IMR-90 (cell line): Measurements from ENCODE around the gene PMP22. TPM values are rescaled to one million over a fixed set of nuclear protein-coding genes. Genes with fewer than 3 reads are reported as not detected.

ENCODE experiments used
- ATAC-seq: fragments of 200-7000 bp; cut with Tn5 transposase; 2 replicates; pipeline ENCODE4 v1.9.1; 2020; ENCODE audit warnings: low read depth, mild to moderate bottlenecking, moderate library complexity
- BruUV-seq: library from RNA; stranded (reverse); fragments of 400-500 nt; replicated peaks from 2 replicates; lab custom pipeline; 2021; lab: Mats Ljungman, UMichigan
- CTCF ChIA-PET: fragments of 300-600 bp; formaldehyde crosslinking; extraction: SDS; loops from one replicate; lab custom pipeline; 2021; ENCODE audit warnings: antibody characterized with exemption; lab: Yijun Ruan, JAX
- POLR2A ChIA-PET: fragments of 300-600 bp; sonication (Branson Sonifier 250); formaldehyde crosslinking; loops from one replicate; lab custom pipeline; 2022; ENCODE audit warnings: antibody characterized with exemption; ENCODE audit not compliant: unreplicated experiment; lab: Charles Lee
- DNase-seq: peaks from one replicate; pipeline ENCODE4 v3.0.0; 2013
- H2AFZ ChIP-seq: replicated peaks from 2 replicates; pipeline ENCODE3; 2013; ENCODE audit warnings: low read length, mild to moderate bottlenecking; ENCODE audit not compliant: poor library complexity
- H2AK5ac ChIP-seq: 2 replicates; pipeline ENCODE4 v1.6.1; 2013; ENCODE audit warnings: low read depth, low read length, inconsistent platforms
- H2AK9ac ChIP-seq: replicated peaks from 2 replicates; pipeline ENCODE3; 2013; ENCODE audit warnings: mild to moderate bottlenecking, low read depth, low read length, moderate library complexity; ENCODE audit not compliant: poor library complexity
- H2BK120ac ChIP-seq: 2 replicates; pipeline ENCODE4 v1.6.1; 2013; ENCODE audit warnings: low read depth, low read length, inconsistent platforms
- H2BK15ac ChIP-seq: 3 replicates; pipeline ENCODE4 v1.6.1; 2013; ENCODE audit warnings: low read depth, low read length, inconsistent platforms
- H2BK20ac ChIP-seq: 2 replicates; pipeline ENCODE4 v1.6.1; 2013; ENCODE audit warnings: low read depth, mild to moderate bottlenecking, inconsistent platforms, low read length, moderate library complexity
- H2BK5ac ChIP-seq: 2 replicates; pipeline ENCODE4 v1.6.1; 2013; ENCODE audit warnings: mild to moderate bottlenecking, low read depth, low read length, inconsistent platforms; ENCODE audit not compliant: poor library complexity, severe bottlenecking
- H3K14ac ChIP-seq: replicated peaks from 2 replicates; pipeline ENCODE4 v1.6.1; 2013; ENCODE audit warnings: low read depth, low read length, inconsistent platforms
- H3K18ac ChIP-seq: 2 replicates; pipeline ENCODE4 v1.6.1; 2013; ENCODE audit warnings: low read depth, low read length, control low read depth
- H3K23ac ChIP-seq: 2 replicates; pipeline ENCODE4 v1.6.1; 2013; ENCODE audit warnings: low read depth, low read length, inconsistent platforms
- H3K27ac ChIP-seq: 2 replicates; pipeline ENCODE4 v1.5.1; 2013; ENCODE audit warnings: mild to moderate bottlenecking, control low read depth, low read length; ENCODE audit not compliant: insufficient read depth
- H3K27me3 ChIP-seq: 2 replicates; pipeline ENCODE4 v1.6.1; 2013; ENCODE audit warnings: low read length; ENCODE audit not compliant: control insufficient read depth, insufficient read depth
- H3K36me3 ChIP-seq: 2 replicates; pipeline ENCODE4 v1.6.1; 2013; ENCODE audit warnings: low read length, mixed read lengths; ENCODE audit not compliant: control insufficient read depth, insufficient read depth
- H3K4ac ChIP-seq: 2 replicates; pipeline ENCODE4 v1.6.1; 2013; ENCODE audit warnings: low read depth, low read length, inconsistent platforms
- H3K4me1 ChIP-seq: 2 replicates; pipeline ENCODE4 v1.6.1; 2013; ENCODE audit warnings: low read length, mixed read lengths; ENCODE audit not compliant: control insufficient read depth, insufficient read depth
- H3K4me2 ChIP-seq: 2 replicates; pipeline ENCODE4 v1.6.1; 2013; ENCODE audit warnings: low read depth, mild to moderate bottlenecking, control low read depth, low read length, moderate library complexity
- H3K4me3 ChIP-seq: 2 replicates; pipeline ENCODE4 v1.5.1; 2013; ENCODE audit warnings: low read depth, mild to moderate bottlenecking, control low read depth, low read length, moderate library complexity; ENCODE audit not compliant: insufficient read depth
- H3K56ac ChIP-seq: 2 replicates; pipeline ENCODE4 v1.6.1; 2013; ENCODE audit warnings: low read length, inconsistent platforms; ENCODE audit not compliant: insufficient read depth; ENCODE audit errors: extremely low read depth
- H3K79me1 ChIP-seq, 2 experiments: 2 replicates each; pipeline ENCODE4 v1.6.1; 2013; ENCODE audit warnings: low read length in 2 of 2, inconsistent platforms in 1 of 2, low read depth in 1 of 2
- H3K9ac ChIP-seq: 2 replicates; pipeline ENCODE4 v1.6.1; 2013; ENCODE audit warnings: low read depth, low read length, control low read depth
- H3K9me1 ChIP-seq: 2 replicates; pipeline ENCODE4 v1.6.1; 2013; ENCODE audit warnings: low read length, inconsistent platforms; ENCODE audit not compliant: insufficient read depth
- H3K9me3 ChIP-seq: 2 replicates; pipeline ENCODE4 v1.6.1; 2013; ENCODE audit warnings: low read length; ENCODE audit not compliant: control insufficient read depth, insufficient read depth
- H4K20me1 ChIP-seq: 2 replicates; pipeline ENCODE4 v1.6.1; 2013; ENCODE audit warnings: low read length, inconsistent platforms; ENCODE audit not compliant: insufficient read depth
- H4K5ac ChIP-seq: 2 replicates; pipeline ENCODE4 v1.6.1; 2013; ENCODE audit warnings: mild to moderate bottlenecking, low read depth, low read length, control low read depth
- H4K8ac ChIP-seq, 2 experiments: 2 replicates each; pipeline ENCODE4 v1.6.1; 2013; ENCODE audit warnings: low read depth in 2 of 2, low read length in 2 of 2, control low read depth in 1 of 2, inconsistent platforms in 1 of 2
- H4K91ac ChIP-seq: 2 replicates; pipeline ENCODE4 v1.6.1; 2013; ENCODE audit warnings: low read depth, low read length, inconsistent platforms; ENCODE audit not compliant: insufficient read depth
- CEBPB ChIP-seq: IDR thresholded peaks from 2 replicates; pipeline ENCODE4 v1.6.1; 2012; ENCODE audit warnings: low read depth, low read length, improper control_type of control experiment
- ELK1 ChIP-seq: fragments of 150-350 bp; IDR thresholded peaks from 2 replicates; pipeline ENCODE4 v1.6.1; 2016; ENCODE audit warnings: low read depth, mild to moderate bottlenecking, low read length, moderate library complexity, borderline replicate concordance
- MAFK ChIP-seq: IDR thresholded peaks from 2 replicates; pipeline ENCODE4 v1.6.1; 2012; ENCODE audit warnings: low read depth, low read length, improper control_type of control experiment
- NFE2L2 ChIP-seq: fragments of 150-350 bp; IDR thresholded peaks from 2 replicates; pipeline ENCODE4 v1.6.1; 2016; ENCODE audit warnings: low read depth, mild to moderate bottlenecking, low read length
- RFX5 ChIP-seq: IDR thresholded peaks from 2 replicates; pipeline ENCODE4 v1.8.0; 2012; ENCODE audit warnings: low read depth, mild to moderate bottlenecking, low read length, moderate library complexity
- USF2 ChIP-seq: fragments of 150-350 bp; IDR thresholded peaks from 2 replicates; pipeline ENCODE4 v1.6.1; 2017; ENCODE audit warnings: mild to moderate bottlenecking, antibody characterized with exemption, low read length, low read depth
- WGBS, 2 experiments: methylation state at CpG; one replicate each; pipeline versions ENCODE4 v1.1.5 to v1.1.7; 2013; ENCODE audit warnings: missing lambda C conversion rate in 2 of 2; ENCODE audit not compliant: insufficient read length in 1 of 2; ENCODE audit errors: extremely low coverage in 2 of 2; 5-methylcytosine and 5-hydroxymethylcytosine counted together
- dilution Hi-C: fragments of 300-500 bp; cut with HindIII; formaldehyde crosslinking; loops from one replicate; pipeline ENCODE4 v1.14.3; 2018; ENCODE audit warnings: low sequenced_read_pairs; ENCODE audit not compliant: unreplicated experiment
- in situ Hi-C: fragments of 300-500 bp; cut with MboI; formaldehyde crosslinking; loops from 3 replicates; pipeline ENCODE4 v1.14.3; 2019; ENCODE audit warnings: low sequenced_read_pairs, inconsistent platforms, mixed read lengths
- intact Hi-C: fragments of 100-400 bp; cut with micrococcal nuclease; formaldehyde crosslinking; loops from 2 replicates; pipeline ENCODE4 v1.10.0; 2022
- polyA plus RNA-seq, 3 experiments: library from polyadenylated mRNA; depleted of rRNA; stranded (reverse); fragments of >200 nt; gene quantifications; 2 replicates each; pipeline ENCODE4 v1.2.3, GENCODE V29; 2012; ENCODE audit warnings: low replicate concordance in 1 of 3
- total RNA-seq: library from RNA; depleted of rRNA; stranded (reverse); fragments of >200 nt; gene quantifications from 2 replicates; pipeline ENCODE4 v1.2.3, GENCODE V29; 2012

Gene PMP22
- total and polyA plus RNA-seq, 2 of the 4 experiments (the other 2 are of a cell fraction): 33.5 to 72.8 TPM

- dilution Hi-C loops (no loop called here), intact Hi-C loops (no loop called here), in situ Hi-C loops (loop anchor here (25.0 kb wide), 1 partner anchor 523 kb away; no protein-coding TSS in a partner anchor)
- ChIA-PET POLR2A (interaction anchor here (0.6 kb wide), 1 partner anchor 8 kb away, joined by 5 read pairs; no protein-coding TSS in a partner anchor), CTCF (no interaction called here)
- H2BK15ac ChIP-seq: no peak overlapping the region
- no peak overlapping the region for H2BK20ac ChIP-seq
- H3K23ac ChIP-seq: no peak overlapping the region
- no peak overlapping the region for H3K18ac ChIP-seq
- H4K5ac ChIP-seq: no peak overlapping the region
- no peak overlapping the region for H3K9ac ChIP-seq
- no peak overlapping the region for H2BK5ac ChIP-seq
- WGBS, 2 experiments: no CpG with 5 or more reads among the region's 4 CpGs
- peak; percentile 36 for DNase-seq
- H4K91ac ChIP-seq: no peak overlapping the region
- H4K20me1 ChIP-seq: no peaks in the 10 kb centered on the region
- H2AK9ac ChIP-seq: no peak overlapping the region
- no peaks in the 10 kb centered on the region for H3K79me1 ChIP-seq
- no peak overlapping the region for H3K27ac ChIP-seq
- no peak overlapping the region for H2AFZ ChIP-seq
- H3K4me2 ChIP-seq: no peak overlapping the region
- H3K4ac ChIP-seq: no peak overlapping the region
- no peak overlapping the region for H2AK5ac ChIP-seq
- no peaks in the 10 kb centered on the region for H3K9me1 ChIP-seq
- BruUV-seq: no TSS peak
- H3K4me1 ChIP-seq: no peaks in the 10 kb centered on the region
- no peak overlapping the region for H2BK120ac ChIP-seq
- no peak overlapping the region for H3K56ac ChIP-seq
- 0 out of 2 replicates have a peak, but pooled peaks have one; percentile 12 for TF ChIP-seq MAFK
- TF ChIP-seq ELK1: no peak
- peak; percentile 3; the same call in 1 of the 2 replicates for TF ChIP-seq USF2
- TF ChIP-seq NFE2L2: no peak
- no peak for TF ChIP-seq RFX5
- TF ChIP-seq CEBPB: peak; percentile 26; the same call in 1 of the 2 replicates
- no peaks in the 10 kb centered on the region for H3K36me3 ChIP-seq
- no peak overlapping the region for H4K8ac ChIP-seq
- no peak overlapping the region for H3K14ac ChIP-seq
- ATAC-seq: 0 out of 2 replicates have a peak, but pooled peaks have one; percentile 21
- peaks cover 17% of the 10 kb centered on the region for H3K27me3 ChIP-seq
- H3K4me3 ChIP-seq: no peak overlapping the region
- no peaks in the 10 kb centered on the region for H3K9me3 ChIP-seq
Observed at GRCh38 chr17:15185625-15185991, 79.5 kb downstream of the PMP22 start.
